ENCODE results near the gene KRTAP10-9. TPM values are rescaled to one million over a fixed set of nuclear protein-coding genes. Genes with fewer than 3 reads are reported as not detected.

KRTAP10-9 gene
- total RNA-seq, 1 experiment from 2014 or later: not detected

- TF ChIP-seq, protein P1, sequence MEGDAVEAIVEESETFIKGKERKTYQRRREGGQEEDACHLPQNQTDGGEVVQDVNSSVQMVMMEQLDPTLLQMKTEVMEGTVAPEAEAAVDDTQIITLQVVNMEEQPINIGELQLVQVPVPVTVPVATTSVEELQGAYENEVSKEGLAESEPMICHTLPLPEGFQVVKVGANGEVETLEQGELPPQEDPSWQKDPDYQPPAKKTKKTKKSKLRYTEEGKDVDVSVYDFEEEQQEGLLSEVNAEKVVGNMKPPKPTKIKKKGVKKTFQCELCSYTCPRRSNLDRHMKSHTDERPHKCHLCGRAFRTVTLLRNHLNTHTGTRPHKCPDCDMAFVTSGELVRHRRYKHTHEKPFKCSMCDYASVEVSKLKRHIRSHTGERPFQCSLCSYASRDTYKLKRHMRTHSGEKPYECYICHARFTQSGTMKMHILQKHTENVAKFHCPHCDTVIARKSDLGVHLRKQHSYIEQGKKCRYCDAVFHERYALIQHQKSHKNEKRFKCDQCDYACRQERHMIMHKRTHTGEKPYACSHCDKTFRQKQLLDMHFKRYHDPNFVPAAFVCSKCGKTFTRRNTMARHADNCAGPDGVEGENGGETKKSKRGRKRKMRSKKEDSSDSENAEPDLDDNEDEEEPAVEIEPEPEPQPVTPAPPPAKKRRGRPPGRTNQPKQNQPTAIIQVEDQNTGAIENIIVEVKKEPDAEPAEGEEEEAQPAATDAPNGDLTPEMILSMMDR (IDR thresholded peaks at IDR 0.05; ENCODE audit: insufficient read depth in 1 of 2, low read depth in 1 of 2, low read length in 1 of 2, severe bottlenecking in 1 of 2, unreplicated experiment in 1 of 2): no peak
- Histone ChIP-seq H3K36me3 (ENCODE audit: control insufficient read depth, insufficient read depth, low read length) (no peaks in the 10 kb centered on the region), H3K4me1 (no peaks in the 10 kb centered on the region), H3K4me3 (ENCODE audit: low read depth, low read length) (no peak overlapping the region), H3K27me3 (replicated peaks; ENCODE audit: control insufficient read depth, insufficient read depth, low read length) (no peaks in the 10 kb centered on the region), H3K9me3 (peaks cover 12% of the 10 kb centered on the region; the same call in 1 of the 2 replicates)
- CTCF ChIA-PET: no interaction called here
- DNase-seq: no peak
- no peak overlapping the region for H3K4me3 Mint-ChIP-seq (ENCODE audit: unreplicated experiment)
- H3K4me1 Mint-ChIP-seq (ENCODE audit: low read depth, unreplicated experiment): no peaks in the 10 kb centered on the region
- BruUV-seq (replicated peaks): no TSS peak
- intact Hi-C loops (cut with micrococcal nuclease; ENCODE audit: unreplicated experiment): no loop called here
- POLR2A ChIA-PET: no interaction called here
- H3K36me3 Mint-ChIP-seq (ENCODE audit: insufficient read depth, unreplicated experiment): no peaks in the 10 kb centered on the region
- H3K27ac Mint-ChIP-seq (ENCODE audit: unreplicated experiment): no peak overlapping the region
- peaks cover 21% of the 10 kb centered on the region for H3K27me3 Mint-ChIP-seq (ENCODE audit: insufficient read depth, unreplicated experiment)
- peaks cover 27% of the 10 kb centered on the region for H3K9me3 Mint-ChIP-seq (ENCODE audit: unreplicated experiment)
Observed at GRCh38 chr21:44664691-44665090, 37.8 kb downstream of the KRTAP10-9 start.

- Mint-ChIP-seq H3K36me3 (ENCODE audit: insufficient read depth, unreplicated experiment) (no peaks in the 10 kb centered on the region), H3K27ac (ENCODE audit: unreplicated experiment) (no peak within 1 kb of the TSS), H3K4me3 (ENCODE audit: unreplicated experiment) (no peak within 1 kb of the TSS), H3K9me3 (ENCODE audit: unreplicated experiment) (peaks cover 21% of the 10 kb centered on the region), H3K27me3 (ENCODE audit: insufficient read depth, unreplicated experiment) (peaks cover 16% of the 10 kb centered on the region), H3K4me1 (ENCODE audit: low read depth, unreplicated experiment) (no peaks in the 10 kb centered on the region)
- ChIA-PET POLR2A (no interaction called here), CTCF (no interaction called here)
- no peaks in the 10 kb centered on the region for H3K4me1 ChIP-seq
- intact Hi-C loops (cut with micrococcal nuclease; ENCODE audit: unreplicated experiment): no loop called here
- TF ChIP-seq, protein P1 (IDR thresholded peaks at IDR 0.05; ENCODE audit: insufficient read depth in 1 of 2, low read depth in 1 of 2, low read length in 1 of 2, severe bottlenecking in 1 of 2, unreplicated experiment in 1 of 2): no peak
- no peaks in the 10 kb centered on the region for H3K27me3 ChIP-seq (replicated peaks; ENCODE audit: control insufficient read depth, insufficient read depth, low read length)
- no peak within 1 kb of the TSS for H3K4me3 ChIP-seq (ENCODE audit: low read depth, low read length)
- peaks cover 12% of the 10 kb centered on the region; the same call in 1 of the 2 replicates for H3K9me3 ChIP-seq
- no peak for DNase-seq
- no TSS peak for BruUV-seq (replicated peaks)
- no peaks in the 10 kb centered on the region for H3K36me3 ChIP-seq (ENCODE audit: control insufficient read depth, insufficient read depth, low read length)
Observed at GRCh38 chr21:44666401-44667320, 39.8 kb downstream of the KRTAP10-9 start, which contains the start of gene KRTAP12-2. Gene KRTAP12-2, minus strand, starts transcription at chr21:44666927. Its CDS starts 41 bp downstream, at chr21:44666886.

DNA sequence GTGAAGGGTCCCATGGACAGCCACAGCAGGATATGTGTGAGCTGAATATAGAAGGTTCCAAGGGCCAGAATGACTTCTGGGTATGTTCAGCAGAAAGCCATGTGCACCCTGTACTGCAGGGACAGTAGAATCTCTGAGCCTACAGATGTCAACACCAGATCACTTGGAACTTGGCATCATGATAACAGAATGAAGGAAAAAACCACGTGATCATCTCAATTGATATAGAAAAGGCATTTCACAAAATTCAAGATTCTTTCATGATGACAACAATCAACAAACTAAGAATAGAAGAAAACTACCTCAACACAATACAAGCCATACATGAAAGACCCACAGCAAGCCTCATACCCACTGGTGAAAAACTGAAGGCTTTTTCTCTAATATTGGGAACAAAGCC, 40.7 kb downstream of the KRTAP10-9 start:
- no peak overlapping the region for H3K4me3 ChIP-seq (ENCODE audit: low read depth, low read length)
- peaks cover 16% of the 10 kb centered on the region for H3K27me3 Mint-ChIP-seq (ENCODE audit: insufficient read depth, unreplicated experiment)
- H3K36me3 Mint-ChIP-seq (ENCODE audit: insufficient read depth, unreplicated experiment): no peaks in the 10 kb centered on the region
- peaks cover 7% of the 10 kb centered on the region; the same call in 1 of the 2 replicates for H3K9me3 ChIP-seq
- H3K4me3 Mint-ChIP-seq (ENCODE audit: unreplicated experiment): no peak overlapping the region
- H3K4me1 ChIP-seq: no peaks in the 10 kb centered on the region
- no peaks in the 10 kb centered on the region for H3K36me3 ChIP-seq (ENCODE audit: control insufficient read depth, insufficient read depth, low read length)
- ChIA-PET POLR2A (no interaction called here), CTCF (no interaction called here)
- no peaks in the 10 kb centered on the region for H3K4me1 Mint-ChIP-seq (ENCODE audit: low read depth, unreplicated experiment)
- no peaks in the 10 kb centered on the region for H3K27me3 ChIP-seq (replicated peaks; ENCODE audit: control insufficient read depth, insufficient read depth, low read length)
- peaks cover 16% of the 10 kb centered on the region for H3K9me3 Mint-ChIP-seq (ENCODE audit: unreplicated experiment)
- BruUV-seq (replicated peaks): no TSS peak
- H3K27ac Mint-ChIP-seq (ENCODE audit: unreplicated experiment): no peak overlapping the region
- TF ChIP-seq, protein P1 (IDR thresholded peaks at IDR 0.05; ENCODE audit: insufficient read depth in 1 of 2, low read depth in 1 of 2, low read length in 1 of 2, severe bottlenecking in 1 of 2, unreplicated experiment in 1 of 2): no peak
- intact Hi-C loops (cut with micrococcal nuclease; ENCODE audit: unreplicated experiment): no loop called here
- DNase-seq: no peak

Measured in Caco-2 (cell line).